CD4-positive, alpha-beta T cell treated with Interleukin-21 for 1 hour (primary cell): ENCODE data around the gene ARID3B.
"Not testable (repeated sequence)": the region's sequence is repeated elsewhere in the genome, so short reads cannot be mapped to it uniquely, and the experiment has no call there.

Experiments used
- DNase-seq: peaks from one replicate; pipeline ENCODE4 v3.0.0-alpha.2; 2020

The ARID3B gene

GRCh38 chr15:74540761-74541493 is at the start of gene ARID3B:
Gene ARID3B, plus strand, starts transcription at chr15:74541220. Its CDS starts 2,717 bp downstream, at chr15:74543937.
- DNase-seq: peak; percentile 97

GRCh38 chr15:74496648-74497047 is 44.4 kb upstream of the ARID3B start:
- DNase-seq: no peak

GRCh38 chr15:74497584-74497983 is 43.4 kb upstream of the ARID3B start:
- DNase-seq: no peak

- DNase-seq: no peak
These were observed 41.7 kb upstream of the ARID3B start for GRCh38 chr15:74499366-74499765.

- DNase-seq: no peak
These were observed 40.6 kb upstream of the ARID3B start for GRCh38 chr15:74500401-74500800.

- no peak for DNase-seq
These were observed 38.7 kb upstream of the ARID3B start for GRCh38 chr15:74502301-74502700.

- no peak for DNase-seq
These were observed 36.6 kb upstream of the ARID3B start for GRCh38 chr15:74504418-74504817.

GRCh38 chr15:74504836-74505235 is 36.2 kb upstream of the ARID3B start:
- no peak for DNase-seq

GRCh38 chr15:74505837-74506514 is 35.0 kb upstream of the ARID3B start:
- no peak for DNase-seq

- DNase-seq: no peak
These were observed 34.5 kb upstream of the ARID3B start for GRCh38 chr15:74506515-74506840.

GRCh38 chr15:74511583-74511982 is 29.4 kb upstream of the ARID3B start:
- DNase-seq: no peak

- DNase-seq: not testable (repeated sequence)
These were observed 27.0 kb upstream of the ARID3B start for GRCh38 chr15:74514059-74514458.

GRCh38 chr15:74517096-74517495 is 23.9 kb upstream of the ARID3B start:
- no peak for DNase-seq

GRCh38 chr15:74519311-74519710 is 21.7 kb upstream of the ARID3B start:
- DNase-seq: no peak

- DNase-seq: no peak
These were observed 20.6 kb upstream of the ARID3B start for GRCh38 chr15:74520407-74520806.

GRCh38 chr15:74523982-74524381 is 17.0 kb upstream of the ARID3B start:
- DNase-seq: no peak

- no peak for DNase-seq
These were observed 15.7 kb upstream of the ARID3B start for GRCh38 chr15:74525309-74525708.

GRCh38 chr15:74525945-74526344 is 15.1 kb upstream of the ARID3B start:
- no peak for DNase-seq

- DNase-seq: no peak
These were observed 12.1 kb upstream of the ARID3B start for GRCh38 chr15:74528876-74529275.

- DNase-seq: no peak
These were observed 11.1 kb upstream of the ARID3B start for GRCh38 chr15:74529921-74530320.

- no peak for DNase-seq
These were observed 10.3 kb upstream of the ARID3B start for GRCh38 chr15:74530771-74531143.

- no peak for DNase-seq
These were observed 9.7 kb upstream of the ARID3B start for GRCh38 chr15:74531144-74531811.

- DNase-seq: no peak
These were observed 5.5 kb upstream of the ARID3B start for GRCh38 chr15:74535388-74536084.

GRCh38 chr15:74537736-74538135 is 3.3 kb upstream of the ARID3B start:
- DNase-seq: no peak
